C1 segment of cervical spinal cord (tissue), 14 donors: ENCODE results near the gene YPEL4.

Experiments used
- DNase-seq, 14 donors: peaks; one replicate each; lab custom pipeline; 2025; lab: John Stamatoyannopoulos, UW

The YPEL4 gene

GRCh38 chr11:57651408-57651807 lies 1.7 kb upstream of the YPEL4 start:
- no peak for DNase-seq

- no peak for DNase-seq
These were observed 1.0 kb upstream of the YPEL4 start for GRCh38 chr11:57650739-57651090.

- DNase-seq: peak in 7 of 14 donors; percentile 12 to 71 (median 26)
These were observed 644 bp downstream of the YPEL4 start for GRCh38 chr11:57648801-57649735.

GRCh38 chr11:57647960-57648800 lies 1.5 kb downstream of the YPEL4 start:
- peak in 4 of 14 donors; percentile 17 to 70 (median 28) for DNase-seq

- DNase-seq: peak in 1 of 14 donors; percentile 30
These were observed 2.3 kb downstream of the YPEL4 start for GRCh38 chr11:57647372-57647771.

- peak in 1 of 14 donors; percentile 30 for DNase-seq
These were observed 2.9 kb downstream of the YPEL4 start for GRCh38 chr11:57646799-57647303.

GRCh38 chr11:57646194-57646798 lies 3.4 kb downstream of the YPEL4 start:
- no peak for DNase-seq

GRCh38 chr11:57645689-57646085 lies 4.0 kb downstream of the YPEL4 start:
- no peak for DNase-seq

GRCh38 chr11:57644748-57645688 lies 4.7 kb downstream of the YPEL4 start:
- peak in 13 of 14 donors; percentile 10 to 72 (median 57) for DNase-seq

GRCh38 chr11:57643802-57644201 lies 5.9 kb downstream of the YPEL4 start:
- no peak for DNase-seq

- peak in 3 of 14 donors; percentile 4 to 30 (median 10) for DNase-seq
These were observed 8.5 kb downstream of the YPEL4 start for GRCh38 chr11:57641011-57641807.

- DNase-seq: no peak
These were observed 9.5 kb downstream of the YPEL4 start for GRCh38 chr11:57640068-57640800.

GRCh38 chr11:57639321-57640067 lies 10.2 kb downstream of the YPEL4 start:
- no peak for DNase-seq

GRCh38 chr11:57638811-57639320 lies 10.8 kb downstream of the YPEL4 start:
- DNase-seq: no peak

- peak in 10 of 14 donors; percentile 18 to 88 (median 42) for DNase-seq
These were observed 11.5 kb downstream of the YPEL4 start for GRCh38 chr11:57638005-57638781.

GRCh38 chr11:57637626-57638004 lies 12.1 kb downstream of the YPEL4 start:
- no peak for DNase-seq

- DNase-seq: no peak
These were observed 14.5 kb downstream of the YPEL4 start for GRCh38 chr11:57635246-57635645.
